ENCODE measurements around the gene OCA2.

OCA2 gene

GRCh38 chr15:27847775-27848710 lies 251.1 kb downstream of the OCA2 start:
- DNase-seq (ENCODE audit: low spot score) = peak; percentile 29

- DNase-seq (ENCODE audit: low spot score) = no peak
Observed at GRCh38 chr15:27846722-27847395, 252.3 kb downstream of the OCA2 start.

- DNase-seq (ENCODE audit: low spot score) = no peak
Observed at GRCh38 chr15:27845535-27846369, 253.4 kb downstream of the OCA2 start.

- DNase-seq (ENCODE audit: low spot score) = no peak
Observed at GRCh38 chr15:27844018-27844666, 255.0 kb downstream of the OCA2 start.

- no peak for DNase-seq (ENCODE audit: low spot score)
Observed at GRCh38 chr15:27843146-27843545, 256.0 kb downstream of the OCA2 start.

- DNase-seq (ENCODE audit: low spot score) = no peak
Observed at GRCh38 chr15:27842526-27842925, 256.6 kb downstream of the OCA2 start.

GRCh38 chr15:27835233-27835939 lies 263.7 kb downstream of the OCA2 start:
- no peak for DNase-seq (ENCODE audit: low spot score)

GRCh38 chr15:27834684-27835083 lies 264.4 kb downstream of the OCA2 start:
- DNase-seq (ENCODE audit: low spot score) = no peak

- DNase-seq (ENCODE audit: low spot score) = no peak
Observed at GRCh38 chr15:27833974-27834373, 265.1 kb downstream of the OCA2 start.

GRCh38 chr15:27833178-27833577 lies 265.9 kb downstream of the OCA2 start:
- DNase-seq (ENCODE audit: low spot score) = no peak

- DNase-seq (ENCODE audit: low spot score) = no peak
Observed at GRCh38 chr15:27832237-27832596, 266.9 kb downstream of the OCA2 start.

- no peak for DNase-seq (ENCODE audit: low spot score)
Observed at GRCh38 chr15:27831384-27832236, 267.5 kb downstream of the OCA2 start.

- no peak for DNase-seq (ENCODE audit: low spot score)
Observed at GRCh38 chr15:27828746-27829145, 270.4 kb downstream of the OCA2 start.

GRCh38 chr15:27826902-27827714 lies 272.0 kb downstream of the OCA2 start:
- no peak for DNase-seq (ENCODE audit: low spot score)

GRCh38 chr15:27826411-27826810 lies 272.7 kb downstream of the OCA2 start:
- DNase-seq (ENCODE audit: low spot score) = no peak

- DNase-seq (ENCODE audit: low spot score) = no peak
Observed at GRCh38 chr15:27824841-27825422, 274.2 kb downstream of the OCA2 start.

- no peak for DNase-seq (ENCODE audit: low spot score)
Observed at GRCh38 chr15:27821273-27821672, 277.8 kb downstream of the OCA2 start.

- no peak for DNase-seq (ENCODE audit: low spot score)
Observed at GRCh38 chr15:27820722-27821121, 278.4 kb downstream of the OCA2 start.

GRCh38 chr15:27820232-27820631 lies 278.9 kb downstream of the OCA2 start:
- DNase-seq (ENCODE audit: low spot score) = no peak
